B cell (primary cell): ENCODE results near the gene ACAD10. TPM values are rescaled to one million over a fixed set of nuclear protein-coding genes. Genes with fewer than 3 reads are reported as not detected.

Experiments used
- ATAC-seq: fragments of 200-7000 bp; cut with Tn5 transposase; one replicate; pipeline ENCODE4 v1.10.0; 2021; ENCODE audit warnings: low read depth, mild to moderate bottlenecking, moderate number of reproducible peaks, moderate library complexity
- CTCF ChIA-PET: fragments of 350-600 bp; sonication (Branson Sonifier 250); formaldehyde crosslinking; loops from one replicate; lab custom pipeline; 2021; ENCODE audit warnings: antibody characterized with exemption, inconsistent platforms; lab: Charles Lee
- POLR2A ChIA-PET: fragments of 350-600 bp; sonication (Branson Sonifier 250); formaldehyde crosslinking; loops from one replicate; lab custom pipeline; 2021; ENCODE audit warnings: antibody characterized with exemption; lab: Charles Lee
- DNase-seq: peaks from one replicate; pipeline ENCODE4 v3.0.0; 2013
- H2AFZ ChIP-seq: 2 replicates; pipeline ENCODE4 v1.6.1; 2012; ENCODE audit warnings: mild to moderate bottlenecking, low read depth, low read length; ENCODE audit not compliant: insufficient read depth, poor library complexity, severe bottlenecking
- H3K27ac ChIP-seq, 2 donors: 1 replicate in 1 of 2; 2 replicates in 1 of 2; pipeline ENCODE4 v1.5.1; 2012 to 2013; ENCODE audit warnings: low read length in 2 of 2, mild to moderate bottlenecking in 2 of 2, moderate library complexity in 1 of 2
- H3K27me3 ChIP-seq, 4 experiments: fragments of 200-600 bp in 1 of 4; sonication (generic) in 1 of 4; replicated peaks in 1 of 4; 1 replicate in 2 of 4; 2 replicates in 2 of 4; pipeline versions ENCODE4 v1.6.1 to v1.7.0; 2013 to 2016; ENCODE audit warnings: low read length in 3 of 4, mild to moderate bottlenecking in 2 of 4, mixed read lengths in 1 of 4, moderate library complexity in 1 of 4; ENCODE audit not compliant: insufficient read depth in 4 of 4, control insufficient read depth in 3 of 4; ENCODE audit errors: control extremely low read depth in 1 of 4
- H3K36me3 ChIP-seq, 2 experiments: replicated peaks in 1 of 2; 1 replicate in 1 of 2; 2 replicates in 1 of 2; pipeline versions ENCODE4 v1.6.1 to v1.7.1; 2013; ENCODE audit warnings: low read length in 1 of 2; ENCODE audit not compliant: insufficient read depth in 2 of 2, control insufficient read depth in 1 of 2; ENCODE audit errors: control extremely low read depth in 1 of 2, extremely low read depth in 1 of 2
- H3K4me1 ChIP-seq, 2 donors: fragments of 200-600 bp in 1 of 2; sonication (generic) in 1 of 2; 1 replicate in 1 of 2; 2 replicates in 1 of 2; pipeline versions ENCODE4 v1.5.1 to v1.6.1; 2013 to 2017; ENCODE audit warnings: low read length in 2 of 2; ENCODE audit not compliant: control insufficient read depth in 2 of 2, insufficient read depth in 2 of 2
- H3K4me2 ChIP-seq: replicated peaks from 2 replicates; pipeline ENCODE3; 2012; ENCODE audit warnings: mild to moderate bottlenecking, low read depth, low read length; ENCODE audit not compliant: poor library complexity, severe bottlenecking
- H3K4me3 ChIP-seq, 5 experiments: fragments of 200-600 bp in 1 of 5; sonication (generic) in 1 of 5; 1 replicate in 3 of 5; 2 replicates in 2 of 5; pipeline versions ENCODE4 v1.5.1 to v1.7.0; 2011 to 2016; ENCODE audit warnings: low read length in 4 of 5, mild to moderate bottlenecking in 4 of 5, low read depth in 2 of 5, control low read depth in 1 of 5, moderate library complexity in 1 of 5; ENCODE audit not compliant: insufficient read depth in 1 of 5; ENCODE audit errors: control extremely low read depth in 1 of 5, extremely low read depth in 1 of 5
- H3K79me2 ChIP-seq: fragments of 200-600 bp; sonication (generic); one replicate; pipeline ENCODE4 v1.6.0; 2016; ENCODE audit warnings: low read length; ENCODE audit not compliant: control insufficient read depth, insufficient read depth
- H3K9ac ChIP-seq: fragments of 200-600 bp; sonication (generic); 2 replicates; pipeline ENCODE4 v1.6.1; 2017; ENCODE audit warnings: mild to moderate bottlenecking, low read length, moderate library complexity
- H3K9me3 ChIP-seq, 3 donors: one replicate each; pipeline versions ENCODE4 v1.6.1 to v1.7.1; 2013; ENCODE audit warnings: low read length in 2 of 3; ENCODE audit not compliant: control insufficient read depth in 2 of 3, insufficient read depth in 1 of 3; ENCODE audit errors: control extremely low read depth in 1 of 3
- H4K20me1 ChIP-seq: 2 replicates; pipeline ENCODE4 v1.6.0; 2012; ENCODE audit warnings: mild to moderate bottlenecking, low read length; ENCODE audit not compliant: insufficient read depth, control insufficient read depth, poor library complexity, severe bottlenecking
- H3K27ac Mint-ChIP-seq: one replicate; pipeline ENCODE4 v1.8.0; 2021; ENCODE audit warnings: mixed read lengths
- H3K27me3 Mint-ChIP-seq: one replicate; pipeline ENCODE4 v1.8.0; 2021; ENCODE audit warnings: mixed read lengths
- H3K4me1 Mint-ChIP-seq: one replicate; pipeline ENCODE4 v1.8.0; 2021; ENCODE audit warnings: mixed read lengths
- H3K4me3 Mint-ChIP-seq: one replicate; pipeline ENCODE4 v1.8.0; 2021; ENCODE audit warnings: mixed read lengths
- H3K9me3 Mint-ChIP-seq: one replicate; pipeline ENCODE4 v1.8.0; 2022; ENCODE audit warnings: mixed read lengths; ENCODE audit not compliant: insufficient read depth
- CTCF ChIP-seq: fragments of 200-600 bp; IDR thresholded peaks from one replicate; pipeline ENCODE4 v1.8.0; 2022; ENCODE audit warnings: antibody characterized with exemption, mild to moderate bottlenecking
- EZH2 ChIP-seq: IDR thresholded peaks from 2 replicates; pipeline ENCODE4 v1.6.1; 2012; ENCODE audit warnings: borderline replicate concordance, low read depth, mild to moderate bottlenecking, moderate library complexity, low read length; ENCODE audit not compliant: insufficient read depth, poor library complexity, severe bottlenecking
- WGBS: methylation state at CpG from one replicate; pipeline ENCODE4 v1.1.5; 2013; ENCODE audit warnings: missing lambda C conversion rate; ENCODE audit not compliant: insufficient coverage; 5-methylcytosine and 5-hydroxymethylcytosine counted together
- intact Hi-C: fragments of 100-400 bp; cut with micrococcal nuclease; formaldehyde crosslinking; loops from one replicate; pipeline ENCODE4 v1.10.0; 2022
- polyA plus RNA-seq: library from polyadenylated mRNA; depleted of rRNA; stranded (reverse); fragments of >200 nt; gene quantifications from 2 replicates; pipeline ENCODE4 v1.2.3, GENCODE V29; 2012
- total RNA-seq, 2 donors: library from RNA; stranded (reverse); fragments of 120-200 nt in 1 of 2; gene quantifications; 1 replicate in 1 of 2; 2 replicates in 1 of 2; pipeline versions ENCODE4 v1.2.3 to v1.2.4, GENCODE V29; 2013 to 2022

ACAD10 gene
- total and polyA plus RNA-seq, 2 donors (not counting 1 experiment from before 2014, with no cell fraction given) = 38.1 to 48.6 TPM

GRCh38 chr12:111653596-111653995, 32.3 kb upstream of the ACAD10 start:
- Histone ChIP-seq H3K4me3 (no peak overlapping the region), H4K20me1 (no peaks in the 10 kb centered on the region), H3K27ac (no peak overlapping the region), H3K4me2 (no peak overlapping the region), H3K9ac (no peak overlapping the region), H3K36me3 (peaks cover 26 to 73% of the 10 kb centered on the region in 2 experiments), H3K79me2 (peaks cover 4% of the 10 kb centered on the region), H3K4me1 (no peaks in the 10 kb centered on the region), H3K27me3 (no peaks in the 10 kb centered on the region), H3K9me3 (no peaks in the 10 kb centered on the region), H2AFZ (no peak overlapping the region)
- TF ChIP-seq EZH2 (no peak), CTCF (no peak)
- Mint-ChIP-seq H3K9me3 (no peaks in the 10 kb centered on the region), H3K4me1 (peaks cover 2% of the 10 kb centered on the region), H3K27me3 (no peaks in the 10 kb centered on the region), H3K4me3 (no peak overlapping the region), H3K27ac (no peak overlapping the region)
- ChIA-PET POLR2A (no interaction called here), CTCF (no interaction called here)
- DNase-seq = no peak
- WGBS = 99% methylated on average over 6 of the region's 6 CpGs
- intact Hi-C loops = no loop called here
- ATAC-seq = no peak

- peaks cover 2% of the 10 kb centered on the region for H3K4me1 Mint-ChIP-seq
- intact Hi-C loops = no loop called here
- ChIA-PET POLR2A (no interaction called here), CTCF (no interaction called here)
- WGBS = no CpG with 5 or more reads among the region's 3 CpGs
- H4K20me1 ChIP-seq = no peaks in the 10 kb centered on the region
- H3K9ac ChIP-seq = no peak overlapping the region
- H3K36me3 ChIP-seq = peaks cover 30 to 80% of the 10 kb centered on the region in 2 experiments
- no peak overlapping the region for H2AFZ ChIP-seq
- no peaks in the 10 kb centered on the region for H3K9me3 ChIP-seq
- no peak for TF ChIP-seq EZH2
- no peak for TF ChIP-seq CTCF
- no peak overlapping the region for H3K27ac Mint-ChIP-seq
- no peak overlapping the region for H3K4me3 ChIP-seq
- H3K4me3 Mint-ChIP-seq = no peak overlapping the region
- DNase-seq = no peak
- no peaks in the 10 kb centered on the region for H3K27me3 Mint-ChIP-seq
- no peak overlapping the region for H3K27ac ChIP-seq
- H3K4me2 ChIP-seq = no peak overlapping the region
- H3K4me1 ChIP-seq = no peaks in the 10 kb centered on the region
- peaks cover 4% of the 10 kb centered on the region for H3K79me2 ChIP-seq
- H3K27me3 ChIP-seq = no peaks in the 10 kb centered on the region
- H3K9me3 Mint-ChIP-seq = no peaks in the 10 kb centered on the region
- no peak for ATAC-seq
Observed at GRCh38 chr12:111655356-111655755, 30.5 kb upstream of the ACAD10 start.
